Heart right ventricle (tissue), 16 donors: ENCODE measurements around the gene ZCCHC14. TPM values are rescaled to one million over a fixed set of nuclear protein-coding genes. Genes with fewer than 3 reads are reported as not detected.

ENCODE experiments used
- ATAC-seq, 8 donors: fragments of 200-7000 bp; cut with Tn5 transposase; one replicate each; pipeline ENCODE4 v1.9.1; 2020; ENCODE audit warnings: mild to moderate bottlenecking in 8 of 8, moderate library complexity in 8 of 8, moderate number of reproducible peaks in 1 of 8
- DNase-seq, 2 donors: peaks; one replicate each; pipeline ENCODE4 v3.0.0-alpha.2; 2020
- H3K27ac ChIP-seq, 10 donors: fragments of 200-600 bp; sonication (generic) in 2 of 10; one replicate each; pipeline versions ENCODE4 v1.5.0 to v1.8.0; 2020 to 2022; ENCODE audit warnings: mild to moderate bottlenecking in 3 of 10
- H3K27me3 ChIP-seq, 7 donors: fragments of 200-600 bp; one replicate each; pipeline ENCODE4 v1.8.0; 2021 to 2022; ENCODE audit warnings: mild to moderate bottlenecking in 2 of 7
- H3K36me3 ChIP-seq, 9 donors: fragments of 200-600 bp; sonication (generic) in 1 of 9; one replicate each; pipeline versions ENCODE4 v1.5.0 to v1.8.0; 2020 to 2022; ENCODE audit warnings: mild to moderate bottlenecking in 2 of 9
- H3K4me1 ChIP-seq, 9 donors: fragments of 200-600 bp; sonication (generic) in 1 of 9; one replicate each; pipeline versions ENCODE4 v1.5.0 to v1.8.0; 2020 to 2022; ENCODE audit warnings: mild to moderate bottlenecking in 4 of 9
- H3K4me3 ChIP-seq, 10 donors: fragments of 200-600 bp; sonication (generic) in 2 of 10; one replicate each; pipeline versions ENCODE4 v1.5.0 to v1.8.0; 2020 to 2022; ENCODE audit warnings: mild to moderate bottlenecking in 7 of 10, moderate library complexity in 2 of 10
- H3K9me3 ChIP-seq, 11 donors: fragments of 200-600 bp in 10 of 11; sonication (generic) in 2 of 11; one replicate each; pipeline versions ENCODE4 v1.5.0 to v1.8.0; 2013 to 2022; ENCODE audit warnings: mild to moderate bottlenecking in 2 of 11, control low read depth in 1 of 11, moderate library complexity in 1 of 11
- CTCF ChIP-seq, 9 donors: fragments of 200-600 bp; sonication (generic) in 2 of 9; IDR thresholded peaks; one replicate each; pipeline versions ENCODE4 v1.5.0 to v1.8.0; 2021 to 2022; ENCODE audit warnings: antibody characterized with exemption in 9 of 9, mild to moderate bottlenecking in 5 of 9, moderate library complexity in 1 of 9
- WGBS, 2 donors: extraction: QIAGEN DNeasy Blood & Tissue Kit; methylation state at CpG; one replicate each; pipeline ENCODE4 v1.1.7; 2013; ENCODE audit warnings: inconsistent platforms in 1 of 2; 5-methylcytosine and 5-hydroxymethylcytosine counted together
- intact Hi-C, 10 donors: fragments of 100-400 bp; cut with DNase I; formaldehyde crosslinking; loops; one replicate each; pipeline versions ENCODE4 v1.11.1 to v1.14.2; 2022
- polyA plus RNA-seq, 2 donors: library from polyadenylated mRNA; stranded (reverse); fragments of 200-250 nt; gene quantifications; one replicate each; pipeline ENCODE4 v1.2.3, GENCODE V29; 2013
- total RNA-seq, 10 donors: library from RNA; stranded (reverse); fragmentation: NEBNext Ultra II Directional in 3 of 10; extraction: Animal tissue kit (Norgen Biotek cat#: 25700) in 3 of 10; gene quantifications; one replicate each; pipeline versions ENCODE4 v1.2.1 to v1.2.4, GENCODE V29; 2021 to 2023
- donor health status: Arrhythmogenic right ventricular cardiomyopathy.
- donor health status: ischemic (EF 13 %, LVEDD 7.1; RV severe dilation, severe dysfunction).
- donor health status: healthy with polysubstance abuse.
- donor health status: DM: no; HTN: yes; CAD: no.
- donor health status: DM: no; HTN: no; CAD: no.
- donor health status: ischemic (EF 25% LVEDD 6.9; RV normal size, moderate dysfunction).
- donor health status: ischemic (EF 25% LVEDD 5.7; RV mildly dilated, moderate dysfunction).
- donor health status: healthy.
- donor health status: DM: yes; HTN: yes; CAD: no.
- donor health status: Ischemic cardiomyopathy.
- donor health status: ischemic (EF 35%, LVEDD 5.7; RV mildly dilated, moderate dysfunction).
- donor health status: nonischemic (EF 11% LVEDD 7.7; RV severe dilation, severe dysfunction).
- donor health status: DM: yes; HTN: yes; CAD: no.
- donor health status: PGD.
- donor health status: ischemic (EF 29% LVEDD 5.4; RV normal size, mild dysfunction).
- donor health status: nonischemic (EF 23%, LVEDD 6.1; RV moderate dilation, normal function).

Gene ZCCHC14
- total and polyA plus RNA-seq, 12 donors, result 4.5 to 19.3 (median 15.7) TPM

- TF ChIP-seq CTCF (IDR thresholded peaks at IDR 0.05), result no peak
- H3K27me3 ChIP-seq, result no peaks in the 10 kb centered on the region
- H3K27ac ChIP-seq, result no peak overlapping the region
- H3K9me3 ChIP-seq, result no peaks in the 10 kb centered on the region
- no peak for ATAC-seq
- no peak overlapping the region for H3K4me3 ChIP-seq
- 93 to 94% methylated on average over 13 of the region's 13 CpGs for WGBS, 2 donors
- intact Hi-C loops, result loop anchor here in 7 of 10 donors (5.0 to 10.0 kb wide), 6 partner anchors 45 to 355 kb away; partner anchors contain the start of gene KLHDC4 (in 1 of the 7)
- no peak for DNase-seq
- H3K36me3 ChIP-seq, result peaks cover 0 to 100% (median 59%) of the 10 kb centered on the region in 9 donors
- peaks cover 0 to 20% (median 0%) of the 10 kb centered on the region in 9 donors for H3K4me1 ChIP-seq
Observed at GRCh38 chr16:87409781-87410180, 83.0 kb downstream of the ZCCHC14 start.

- DNase-seq, result no peak
- WGBS, 2 donors, result 76 to 86% methylated on average over 13 of the region's 13 CpGs
- Histone ChIP-seq H3K4me3 (no peak overlapping the region), H3K27ac (no peak overlapping the region), H3K4me1 (peaks cover 0 to 20% (median 0%) of the 10 kb centered on the region in 9 donors), H3K9me3 (no peaks in the 10 kb centered on the region), H3K36me3 (peaks cover 0 to 100% (median 57%) of the 10 kb centered on the region in 9 donors), H3K27me3 (no peaks in the 10 kb centered on the region)
- TF ChIP-seq CTCF (IDR thresholded peaks at IDR 0.05), result no peak
- ATAC-seq, result no peak
- intact Hi-C loops, result loop anchor here in 3 of 10 donors (5.0 to 10.0 kb wide), 3 partner anchors 46 to 228 kb away; no protein-coding TSS in a partner anchor
Observed at GRCh38 chr16:87409153-87409552, 83.7 kb downstream of the ZCCHC14 start.

GRCh38 chr16:87407511-87408112, 85.2 kb downstream of the ZCCHC14 start:
- ATAC-seq (peak; percentile 10 to 82 (median 52)), DNase-seq (peak in 1 of 2 donors; percentile 51)
- Histone ChIP-seq H3K4me3 (no peak overlapping the region), H3K9me3 (no peaks in the 10 kb centered on the region), H3K4me1 (peaks cover 0 to 20% (median 0%) of the 10 kb centered on the region in 9 donors), H3K27ac (peak overlapping the region in 3 of 10 donors; percentile 8 to 10 (median 9)), H3K36me3 (peaks cover 0 to 100% (median 49%) of the 10 kb centered on the region in 9 donors), H3K27me3 (no peaks in the 10 kb centered on the region)
- intact Hi-C loops, result loop anchor here in 3 of 10 donors (5.0 to 10.0 kb wide), 3 partner anchors 47 to 230 kb away; no protein-coding TSS in a partner anchor
- no peak for TF ChIP-seq CTCF (IDR thresholded peaks at IDR 0.05)
- 71 to 86% methylated on average over 26 of the region's 26 CpGs for WGBS, 2 donors

- Histone ChIP-seq H3K4me3 (no peak overlapping the region), H3K36me3 (peaks cover 0 to 100% (median 50%) of the 10 kb centered on the region in 9 donors), H3K9me3 (no peaks in the 10 kb centered on the region), H3K27ac (peak overlapping the region in 1 of 10 donors; percentile 9), H3K27me3 (no peaks in the 10 kb centered on the region), H3K4me1 (peaks cover 0 to 20% (median 0%) of the 10 kb centered on the region in 9 donors)
- WGBS, 2 donors, result 91 to 93% methylated on average over 14 of the region's 14 CpGs
- ATAC-seq (no peak), DNase-seq (no peak)
- TF ChIP-seq CTCF (IDR thresholded peaks at IDR 0.05), result no peak
- intact Hi-C loops, result loop anchor here in 3 of 10 donors (5.0 to 10.0 kb wide), 3 partner anchors 48 to 231 kb away; no protein-coding TSS in a partner anchor
Observed at GRCh38 chr16:87406495-87407088, 86.2 kb downstream of the ZCCHC14 start.
